Brain microvascular endothelial cell (primary cell): ENCODE results near the gene PTPN18.

Source experiments
- DNase-seq: peaks from one replicate; pipeline ENCODE4 v3.0.0-alpha.2; 2020
- H3K27ac ChIP-seq: fragments of 250-450 bp; sonication (Bioruptor Pico); 2 replicates; pipeline ENCODE4 v1.5.1; 2020; ENCODE audit warnings: mild to moderate bottlenecking, moderate library complexity
- H3K27me3 ChIP-seq: fragments of 250-450 bp; sonication (Bioruptor Pico); replicated peaks from 2 replicates; pipeline ENCODE4 v1.5.1; 2020; ENCODE audit warnings: mild to moderate bottlenecking
- H3K36me3 ChIP-seq: fragments of 250-450 bp; sonication (Bioruptor Pico); replicated peaks from 2 replicates; pipeline ENCODE4 v1.5.1; 2020; ENCODE audit warnings: mild to moderate bottlenecking
- H3K4me3 ChIP-seq: 2 replicates; pipeline ENCODE4 v1.5.1; 2011; ENCODE audit warnings: low read depth, mild to moderate bottlenecking, control low read depth, low read length, moderate library complexity
- in situ Hi-C: cut with HindIII; loops from 2 replicates; pipeline ENCODE4 v1.10.0; 2017; ENCODE audit warnings: low sequenced_read_pairs, low pct_ligation_motif_present
- TF ChIP-seq, protein P1 (sequence below): IDR thresholded peaks from 2 replicates; pipeline ENCODE4 v1.5.1; 2011; ENCODE audit warnings: low read depth, mild to moderate bottlenecking, moderate library complexity, low read length, control low read depth, inconsistent platforms; ENCODE audit errors: missing control alignments

The PTPN18 gene, protein sequence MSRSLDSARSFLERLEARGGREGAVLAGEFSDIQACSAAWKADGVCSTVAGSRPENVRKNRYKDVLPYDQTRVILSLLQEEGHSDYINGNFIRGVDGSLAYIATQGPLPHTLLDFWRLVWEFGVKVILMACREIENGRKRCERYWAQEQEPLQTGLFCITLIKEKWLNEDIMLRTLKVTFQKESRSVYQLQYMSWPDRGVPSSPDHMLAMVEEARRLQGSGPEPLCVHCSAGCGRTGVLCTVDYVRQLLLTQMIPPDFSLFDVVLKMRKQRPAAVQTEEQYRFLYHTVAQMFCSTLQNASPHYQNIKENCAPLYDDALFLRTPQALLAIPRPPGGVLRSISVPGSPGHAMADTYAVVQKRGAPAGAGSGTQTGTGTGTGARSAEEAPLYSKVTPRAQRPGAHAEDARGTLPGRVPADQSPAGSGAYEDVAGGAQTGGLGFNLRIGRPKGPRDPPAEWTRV

DNA sequence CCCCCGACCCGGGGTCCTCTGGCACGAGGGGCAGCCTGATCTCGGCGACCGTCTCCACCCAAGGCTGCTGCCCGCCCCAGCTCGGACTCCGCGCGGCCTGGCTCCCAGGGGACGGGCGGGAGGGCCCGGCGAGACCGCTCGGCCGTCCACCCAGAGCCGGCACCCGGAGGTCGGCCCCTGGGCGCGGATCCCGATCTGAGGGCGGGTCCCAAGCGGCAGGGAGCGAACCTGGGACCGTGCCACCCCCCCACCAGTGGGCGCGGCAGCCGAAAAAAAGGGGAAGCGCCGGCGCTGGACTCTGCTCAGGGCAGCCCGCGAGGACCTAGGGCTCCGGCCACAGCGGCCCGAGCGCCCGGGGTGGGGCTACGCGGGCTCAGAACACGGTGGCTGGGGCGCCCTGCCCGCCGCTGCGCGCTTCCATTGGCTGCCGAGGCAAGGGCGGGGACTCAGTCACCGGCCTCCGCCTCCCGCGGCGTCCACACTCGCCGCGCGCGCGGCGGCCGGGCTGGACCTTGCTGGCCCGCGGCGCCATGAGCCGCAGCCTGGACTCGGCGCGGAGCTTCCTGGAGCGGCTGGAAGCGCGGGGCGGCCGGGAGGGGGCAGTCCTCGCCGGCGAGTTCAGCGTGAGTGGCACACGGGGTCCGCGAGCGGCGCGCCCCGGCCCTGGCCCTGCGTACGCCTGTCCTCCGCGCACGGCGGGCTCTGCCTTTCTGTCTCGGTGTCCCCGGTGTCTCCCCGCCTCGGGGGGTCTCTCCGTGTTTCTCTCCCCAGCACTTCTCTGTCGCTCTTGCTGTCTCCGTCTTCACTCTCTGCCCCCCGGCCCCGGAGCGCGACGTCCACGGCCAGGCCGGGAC is at the start of gene PTPN18:
TSS of gene PTPN18 (plus strand) at position 479 of the 854 bp plus-strand sequence. CDS start at position 531, 52 bp downstream.
- Histone ChIP-seq H3K36me3 (no peaks in the 10 kb centered on the region), H3K4me3 (peak within 1 kb of the TSS; percentile 68), H3K27me3 (no peaks in the 10 kb centered on the region), H3K27ac (peak within 1 kb of the TSS; percentile 1)
- DNase-seq = peak; percentile 66
- in situ Hi-C loops = no loop called here
- TF ChIP-seq, protein P1, sequence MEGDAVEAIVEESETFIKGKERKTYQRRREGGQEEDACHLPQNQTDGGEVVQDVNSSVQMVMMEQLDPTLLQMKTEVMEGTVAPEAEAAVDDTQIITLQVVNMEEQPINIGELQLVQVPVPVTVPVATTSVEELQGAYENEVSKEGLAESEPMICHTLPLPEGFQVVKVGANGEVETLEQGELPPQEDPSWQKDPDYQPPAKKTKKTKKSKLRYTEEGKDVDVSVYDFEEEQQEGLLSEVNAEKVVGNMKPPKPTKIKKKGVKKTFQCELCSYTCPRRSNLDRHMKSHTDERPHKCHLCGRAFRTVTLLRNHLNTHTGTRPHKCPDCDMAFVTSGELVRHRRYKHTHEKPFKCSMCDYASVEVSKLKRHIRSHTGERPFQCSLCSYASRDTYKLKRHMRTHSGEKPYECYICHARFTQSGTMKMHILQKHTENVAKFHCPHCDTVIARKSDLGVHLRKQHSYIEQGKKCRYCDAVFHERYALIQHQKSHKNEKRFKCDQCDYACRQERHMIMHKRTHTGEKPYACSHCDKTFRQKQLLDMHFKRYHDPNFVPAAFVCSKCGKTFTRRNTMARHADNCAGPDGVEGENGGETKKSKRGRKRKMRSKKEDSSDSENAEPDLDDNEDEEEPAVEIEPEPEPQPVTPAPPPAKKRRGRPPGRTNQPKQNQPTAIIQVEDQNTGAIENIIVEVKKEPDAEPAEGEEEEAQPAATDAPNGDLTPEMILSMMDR = peak; percentile 42

DNA sequence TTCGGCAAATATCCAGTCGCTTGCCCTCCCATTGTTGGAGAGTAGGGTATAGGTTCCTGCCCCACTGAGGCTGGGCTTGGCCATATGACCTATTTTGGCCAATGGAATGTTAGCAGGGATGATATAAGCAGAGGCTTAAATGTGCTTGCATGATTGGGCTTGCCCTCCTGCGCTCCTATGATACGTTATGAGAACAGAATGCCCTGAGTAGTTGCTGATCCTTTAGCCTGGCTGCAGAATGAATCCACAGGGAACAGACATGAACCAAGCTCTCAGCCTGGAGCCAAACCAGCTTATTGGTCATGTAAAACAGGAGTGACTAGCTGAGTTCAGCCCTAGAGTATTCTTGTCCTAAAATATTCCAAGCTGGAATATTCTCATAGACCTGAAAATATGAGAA is 48.0 kb upstream of the PTPN18 start:
- H3K4me3 ChIP-seq = no peak overlapping the region
- DNase-seq = no peak
- no peak overlapping the region for H3K27ac ChIP-seq
- no peaks in the 10 kb centered on the region for H3K36me3 ChIP-seq
- H3K27me3 ChIP-seq = no peaks in the 10 kb centered on the region
- in situ Hi-C loops = no loop called here
- TF ChIP-seq, protein P1 = no peak

DNA sequence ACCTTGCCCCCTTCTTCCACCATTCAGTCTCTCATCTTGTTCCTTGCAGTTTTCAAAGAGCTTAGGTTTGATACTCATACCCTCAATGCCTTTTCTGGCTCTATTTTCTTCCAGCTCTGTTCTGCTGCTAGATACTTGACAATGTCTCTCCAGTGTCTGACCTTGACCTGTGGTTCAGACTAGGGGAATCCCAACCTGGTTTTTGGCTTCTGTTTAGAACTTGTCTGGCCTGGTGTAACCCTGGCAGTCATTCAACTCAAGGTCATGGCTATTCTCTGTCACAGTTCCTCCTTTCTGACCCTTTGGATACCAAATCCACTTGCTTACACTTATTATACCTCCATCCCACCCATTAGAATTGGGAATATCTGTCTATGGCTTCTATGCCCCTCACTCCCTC is 45.0 kb upstream of the PTPN18 start:
- Histone ChIP-seq H3K36me3 (no peaks in the 10 kb centered on the region), H3K27ac (no peak overlapping the region), H3K4me3 (no peak overlapping the region), H3K27me3 (no peaks in the 10 kb centered on the region)
- TF ChIP-seq, protein P1 = no peak
- DNase-seq = no peak
- in situ Hi-C loops = no loop called here

DNA sequence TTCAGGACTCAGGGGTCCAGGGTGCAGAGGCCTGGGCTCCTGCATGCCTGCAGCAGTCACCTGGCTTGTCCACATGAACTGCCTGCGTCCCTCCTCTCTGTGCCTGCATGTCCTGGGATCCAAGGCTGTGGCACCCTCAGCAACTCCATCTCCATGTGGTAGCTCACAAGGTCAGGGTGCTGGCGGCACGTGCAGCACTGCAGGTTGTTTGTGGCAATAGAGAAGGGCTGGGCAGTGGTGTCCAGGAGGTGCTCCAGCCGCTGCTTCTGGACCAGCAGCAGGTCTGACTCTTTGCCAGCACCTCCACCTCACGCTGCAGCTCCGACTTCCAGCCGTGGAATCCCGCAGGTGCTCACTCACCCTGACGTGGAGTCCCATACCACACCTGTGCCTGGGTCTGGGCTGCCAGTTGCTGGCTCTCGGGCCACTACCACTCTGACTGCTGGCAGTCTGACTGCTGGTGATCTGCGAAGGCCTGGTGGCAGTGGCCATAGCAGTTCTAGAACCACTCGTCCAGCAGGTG is 42.0 kb upstream of the PTPN18 start:
- H3K4me3 ChIP-seq = no peak overlapping the region
- no peak for DNase-seq
- H3K27me3 ChIP-seq = no peaks in the 10 kb centered on the region
- H3K27ac ChIP-seq = no peak overlapping the region
- TF ChIP-seq, protein P1 = no peak
- in situ Hi-C loops = no loop called here
- H3K36me3 ChIP-seq = no peaks in the 10 kb centered on the region

DNA sequence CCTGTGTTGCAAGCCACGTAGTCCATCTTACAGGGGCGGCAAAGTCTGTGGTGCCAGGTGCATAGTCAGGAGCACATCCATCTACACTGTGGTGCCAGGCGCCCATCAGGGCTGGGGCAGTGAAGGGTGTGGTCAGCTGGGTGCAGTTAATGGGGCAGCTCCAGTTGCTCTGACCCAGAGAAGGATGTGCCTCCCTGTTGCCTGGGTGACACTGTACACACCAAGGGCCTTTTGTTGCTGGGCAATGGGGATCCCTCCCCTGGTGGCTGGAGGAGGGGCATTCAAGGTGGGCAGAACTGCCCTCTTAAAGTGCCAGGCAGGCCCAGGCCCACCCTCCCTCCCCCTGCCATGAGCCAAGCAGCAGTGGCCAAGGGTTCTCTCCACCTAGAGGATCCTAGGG is 41.5 kb upstream of the PTPN18 start:
- Histone ChIP-seq H3K27ac (no peak overlapping the region), H3K27me3 (no peaks in the 10 kb centered on the region), H3K36me3 (no peaks in the 10 kb centered on the region), H3K4me3 (no peak overlapping the region)
- in situ Hi-C loops = no loop called here
- no peak for DNase-seq
- TF ChIP-seq, protein P1 = no peak
